Motor neuron (in vitro differentiated cells): Measurements from ENCODE around the gene TMEM201. TPM values are rescaled to one million over a fixed set of nuclear protein-coding genes. Genes with fewer than 3 reads are reported as not detected.
A peak's percentile ranks its signal among the peaks of the same experiment; 100 is the strongest.

Source experiments
- ATAC-seq, 8 experiments: fragments of 200-7000 bp; cut with Tn5 transposase; replicated peaks in 6 of 8; 2 replicates each; pipeline ENCODE4 v1.8.0; 2021; ENCODE audit warnings: mild to moderate bottlenecking in 8 of 8, moderate library complexity in 8 of 8
- H3K27ac ChIP-seq, 2 donors: fragments of 250-450 bp; sonication (Bioruptor Pico); 2 replicates each; pipeline ENCODE4 v1.9.0; 2021; ENCODE audit warnings: antibody characterized with exemption in 2 of 2, mild to moderate bottlenecking in 2 of 2, moderate library complexity in 1 of 2
- H3K4me1 ChIP-seq, 2 donors: fragments of 250-450 bp; sonication (Bioruptor Pico); replicated peaks in 1 of 2; 2 replicates each; pipeline ENCODE4 v1.6.1; 2021; ENCODE audit warnings: antibody characterized with exemption in 2 of 2, mild to moderate bottlenecking in 2 of 2, moderate library complexity in 1 of 2
- H3K4me3 ChIP-seq, 5 donors: fragments of 250-450 bp; sonication (Bioruptor Pico); 2 replicates each; pipeline ENCODE4 v1.9.0; 2021; ENCODE audit warnings: antibody characterized with exemption in 5 of 5, mild to moderate bottlenecking in 5 of 5, moderate library complexity in 4 of 5
- WGBS, 10 experiments: fragments of 450-650 bp; shearing (Covaris generic); methylation state at CpG; one replicate each; pipeline ENCODE4 v1.0.0; 2022; 5-methylcytosine and 5-hydroxymethylcytosine counted together
- in situ Hi-C, 9 experiments: fragments of 400-800 bp; cut with MboI; loops; one replicate each; pipeline ENCODE4 v1.15.0; 2021; ENCODE audit warnings: low sequenced_read_pairs in 9 of 9, low pct_unique_long_range_greater_than_20kb in 2 of 9; ENCODE audit not compliant: unreplicated experiment in 9 of 9
- total RNA-seq, 8 experiments: library from RNA; unstranded; fragments of 300-600 nt; gene quantifications; 2 replicates each; pipeline versions ENCODE4 v1.2.3 to v1.2.4, GENCODE V29; 2022

TMEM201 gene
- total RNA-seq, 8 experiments from 2014 or later = 5.0 to 20.2 (median 10.7) TPM

DNA sequence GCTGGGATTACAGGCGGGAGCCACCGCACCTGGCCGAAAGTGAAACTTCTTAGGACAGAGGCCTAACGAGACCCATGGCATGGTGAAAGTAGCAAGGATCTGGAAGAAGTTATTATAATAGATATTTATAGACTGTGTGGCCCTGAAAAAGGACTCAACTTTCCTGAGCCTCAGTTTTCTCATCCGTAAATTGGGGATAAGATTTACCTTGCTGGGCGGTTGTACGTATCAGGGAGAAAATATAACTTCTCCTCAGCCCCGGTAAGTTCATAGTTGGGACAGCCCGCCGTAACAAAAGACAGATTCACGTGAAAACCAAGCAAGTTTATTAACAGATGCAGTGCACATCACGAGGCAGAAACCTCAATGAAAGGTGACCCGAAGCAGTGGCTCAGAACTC, 57.3 kb downstream of the TMEM201 start:
- Histone ChIP-seq H3K4me1 (no peaks in the 10 kb centered on the region), H3K27ac (no peak overlapping the region), H3K4me3 (no peak overlapping the region)
- 87 to 100% (median 93%) methylated on average over 1 to 13 of the region's 13 CpGs for WGBS, 10 experiments
- no peak for ATAC-seq
- in situ Hi-C loops = loop anchor here in 8 of 9 experiments (25.0 kb wide), 1 partner anchor 216 kb away; no protein-coding TSS in a partner anchor

DNA sequence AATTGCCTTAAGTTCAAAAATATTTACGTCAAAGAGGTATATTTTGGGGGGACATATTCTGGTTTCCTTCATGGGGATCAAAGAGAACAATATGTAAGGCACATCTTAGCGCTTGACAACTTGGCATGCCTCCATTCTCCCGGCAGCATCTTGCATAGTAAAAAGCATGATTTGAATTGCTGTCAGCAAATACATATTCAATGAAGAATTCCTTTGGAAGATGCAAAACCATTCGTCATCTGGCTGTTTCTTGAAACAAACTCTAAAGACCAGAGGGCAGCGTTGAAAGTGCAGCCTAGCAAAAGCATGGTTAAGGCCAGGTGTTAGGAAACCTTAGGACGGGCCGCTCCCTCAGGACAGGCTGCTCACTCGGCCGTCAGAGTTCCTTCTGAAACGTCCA, 59.5 kb downstream of the TMEM201 start:
- Histone ChIP-seq H3K4me1 (no peaks in the 10 kb centered on the region), H3K4me3 (no peak overlapping the region), H3K27ac (no peak overlapping the region)
- in situ Hi-C loops = loop anchor here in 8 of 9 experiments (25.0 kb wide), 1 partner anchor 214 kb away; no protein-coding TSS in a partner anchor
- peak in 3 of 8 experiments; percentile 54 to 59 (median 57) for ATAC-seq
- WGBS, 10 experiments = 2 to 67% (median 57%) methylated on average over 1 to 10 of the region's 10 CpGs; no CpG with 5 or more reads in 1 of the 10 experiments

DNA sequence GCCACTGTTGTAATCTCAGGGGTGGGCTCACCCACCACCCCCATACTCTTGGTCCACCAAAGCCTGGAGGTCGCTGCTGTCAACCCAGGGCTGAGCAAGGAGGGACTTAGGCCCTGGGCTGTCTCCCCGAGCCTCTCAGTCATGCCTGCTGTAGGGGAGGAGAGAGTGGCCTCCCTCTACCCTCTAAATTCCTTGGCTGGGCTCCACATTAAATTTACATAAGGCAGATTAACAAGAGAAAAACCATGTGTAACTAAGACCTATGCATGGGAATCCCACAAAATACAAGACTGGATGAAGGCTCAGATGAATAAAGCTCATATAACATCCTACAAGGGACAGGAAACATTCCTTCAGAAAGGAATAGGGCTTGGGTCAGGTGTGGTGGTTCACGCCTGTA, 61.1 kb downstream of the TMEM201 start:
- Histone ChIP-seq H3K4me3 (no peak overlapping the region), H3K27ac (no peak overlapping the region), H3K4me1 (no peaks in the 10 kb centered on the region)
- in situ Hi-C loops = loop anchor here in 8 of 9 experiments (25.0 kb wide), 1 partner anchor 213 kb away; no protein-coding TSS in a partner anchor
- 40 to 100% (median 60%) methylated on average over 1 of the region's 3 CpGs; no CpG with 5 or more reads in 5 of the 10 experiments for WGBS, 10 experiments
- ATAC-seq = peak in 4 of 8 experiments; percentile 32 to 50 (median 40)

DNA sequence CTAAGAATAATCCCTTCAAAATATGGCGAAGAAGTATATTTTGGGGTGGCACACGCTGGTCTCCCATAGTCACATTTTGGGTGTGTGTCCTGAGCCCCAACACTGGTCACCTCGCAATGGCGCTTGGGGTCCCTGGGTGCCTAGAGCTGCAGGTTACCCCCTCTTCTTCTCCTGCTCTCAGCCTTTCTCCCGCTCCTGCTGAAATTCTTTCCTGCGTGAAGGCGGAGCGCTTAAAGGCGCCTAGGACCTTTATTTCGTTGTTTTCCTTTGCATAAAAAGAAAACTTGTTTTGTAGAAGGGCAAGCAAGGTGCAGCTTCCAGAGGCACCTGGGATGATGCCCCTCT, 62.5 kb downstream of the TMEM201 start:
- ATAC-seq = no peak
- H3K4me1 ChIP-seq = no peaks in the 10 kb centered on the region
- H3K4me3 ChIP-seq = peak overlapping the region in 4 of 5 donors; percentile 31 to 46 (median 40)
- 25 to 92% (median 40%) methylated on average over 2 to 10 of the region's 10 CpGs; no CpG with 5 or more reads in 1 of the 10 experiments for WGBS, 10 experiments
- in situ Hi-C loops = no loop called here
- H3K27ac ChIP-seq = no peak overlapping the region

DNA sequence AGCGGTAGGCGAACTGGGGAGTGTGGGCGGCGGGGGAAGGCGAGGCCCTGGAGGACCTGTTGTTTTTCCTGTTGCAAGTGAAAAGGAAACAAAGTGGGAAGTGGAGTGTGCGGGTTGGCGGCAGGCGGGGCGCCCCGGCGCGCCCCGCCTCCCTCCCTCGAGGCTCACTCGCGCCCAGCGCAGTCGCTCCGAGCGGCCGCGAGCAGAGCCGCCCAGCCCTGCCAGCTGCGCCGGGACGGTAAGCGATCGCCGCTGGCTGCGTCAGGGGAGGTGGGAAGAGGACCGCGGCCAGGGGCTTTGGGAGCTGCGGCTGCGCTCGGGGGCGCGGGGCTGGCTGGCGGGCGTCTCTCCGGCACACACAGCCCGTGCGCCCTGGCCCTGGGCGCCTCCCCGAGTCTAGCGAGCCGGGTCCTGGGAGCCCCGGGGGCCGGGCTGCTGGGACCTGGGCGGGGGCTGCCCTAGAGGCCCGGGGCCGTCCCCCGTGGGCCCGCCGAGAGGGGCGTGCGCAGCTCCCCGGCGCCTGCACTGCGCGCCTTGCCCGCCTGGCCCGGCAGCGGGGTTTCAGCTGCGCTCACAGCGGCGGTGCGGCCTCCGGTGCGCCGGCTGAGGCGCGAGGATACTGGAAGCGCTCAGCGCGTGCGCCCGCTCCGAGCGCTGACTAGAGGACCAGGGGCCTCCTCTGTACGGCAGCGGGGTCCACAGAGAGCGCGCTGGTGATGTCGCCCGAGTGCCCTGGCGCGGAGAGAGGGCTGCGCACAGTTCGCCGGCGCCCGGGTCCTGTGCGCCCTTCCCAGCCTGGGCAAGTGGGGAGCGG, 63.1 kb downstream of the TMEM201 start, which contains the start of gene PIK3CD:
Gene PIK3CD, plus strand, starts transcription at position 167 of the 814 bp plus-strand sequence. CDS start 58,725 bp downstream, outside the sequence.
- in situ Hi-C loops = no loop called here
- 0 to 4% (median 2%) methylated on average over 2 to 15 of the region's 94 CpGs; no CpG with 5 or more reads in 6 of the 10 experiments for WGBS, 10 experiments
- peak within 1 kb of the TSS; percentile 26 to 46 (median 39) for H3K4me3 ChIP-seq
- H3K27ac ChIP-seq = no peak within 1 kb of the TSS
- peak; percentile 56 to 93 (median 82) for ATAC-seq
- no peaks in the 10 kb centered on the region for H3K4me1 ChIP-seq

DNA sequence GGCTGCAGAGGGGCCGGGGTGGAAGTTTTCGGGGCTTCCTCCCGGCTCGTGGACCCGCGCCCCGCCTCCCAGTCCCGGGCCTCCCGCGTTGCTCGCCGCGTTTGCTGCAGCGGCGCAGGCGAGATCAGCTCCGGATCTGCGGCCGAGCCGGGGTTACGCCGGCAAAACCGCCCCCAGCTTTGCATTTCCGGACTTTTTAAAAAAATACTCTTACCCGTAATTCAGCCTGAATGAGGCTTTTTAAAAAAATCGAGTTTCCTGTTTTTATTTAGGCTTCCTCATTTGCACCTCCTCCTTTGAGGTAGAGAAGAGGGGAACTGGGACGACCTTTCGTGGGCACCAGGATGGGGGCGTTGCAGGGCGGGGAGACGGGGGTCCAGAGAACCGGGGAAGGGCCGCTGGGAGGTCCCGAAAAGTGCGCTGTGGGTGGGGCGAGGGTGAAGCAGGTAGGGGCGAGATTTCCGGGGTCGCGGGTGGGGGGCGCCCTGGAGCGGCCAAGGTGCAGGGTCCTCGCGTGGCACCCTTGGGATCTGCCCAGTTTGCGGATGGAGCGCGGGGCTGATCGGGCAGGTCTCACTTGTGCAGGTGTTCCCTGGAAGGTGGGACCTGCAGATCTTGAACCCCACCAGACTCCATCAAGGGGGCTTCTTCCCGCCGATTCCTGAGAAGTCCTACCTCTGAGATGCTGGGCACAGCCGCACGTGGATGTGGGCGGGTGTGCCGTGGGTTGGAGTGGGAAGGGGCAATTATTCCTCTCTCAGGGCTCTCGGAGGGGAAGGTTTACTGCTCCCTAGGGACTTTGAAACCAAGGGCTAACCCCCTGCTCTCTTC, 63.9 kb downstream of the TMEM201 start:
- H3K27ac ChIP-seq = no peak overlapping the region
- no peaks in the 10 kb centered on the region for H3K4me1 ChIP-seq
- WGBS, 10 experiments = 0 to 19% (median 2%) methylated on average over 1 to 29 of the region's 55 CpGs; no CpG with 5 or more reads in 2 of the 10 experiments
- peak overlapping the region; percentile 26 to 46 (median 39) for H3K4me3 ChIP-seq
- in situ Hi-C loops = no loop called here
- ATAC-seq = peak in 4 of 8 experiments; percentile 6 to 35 (median 17)

DNA sequence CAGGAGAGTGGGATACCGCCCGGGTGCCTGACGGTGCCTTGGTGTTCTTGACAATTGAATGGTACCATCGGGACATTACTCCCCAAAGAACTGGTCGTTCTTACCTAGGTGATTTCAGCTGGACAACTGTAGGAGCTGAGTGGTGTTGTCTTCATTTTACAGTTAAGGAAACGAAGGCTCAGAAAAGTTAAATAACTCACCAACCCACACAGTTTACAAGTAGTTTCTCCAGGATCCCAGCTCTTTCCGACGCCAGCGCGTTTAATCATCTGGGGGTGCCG, 64.4 kb downstream of the TMEM201 start:
- 40 to 100% (median 67%) methylated on average over 1 to 10 of the region's 11 CpGs; no CpG with 5 or more reads in 2 of the 10 experiments for WGBS, 10 experiments
- Histone ChIP-seq H3K4me1 (no peaks in the 10 kb centered on the region), H3K4me3 (no peak overlapping the region), H3K27ac (no peak overlapping the region)
- no peak for ATAC-seq
- in situ Hi-C loops = no loop called here

DNA sequence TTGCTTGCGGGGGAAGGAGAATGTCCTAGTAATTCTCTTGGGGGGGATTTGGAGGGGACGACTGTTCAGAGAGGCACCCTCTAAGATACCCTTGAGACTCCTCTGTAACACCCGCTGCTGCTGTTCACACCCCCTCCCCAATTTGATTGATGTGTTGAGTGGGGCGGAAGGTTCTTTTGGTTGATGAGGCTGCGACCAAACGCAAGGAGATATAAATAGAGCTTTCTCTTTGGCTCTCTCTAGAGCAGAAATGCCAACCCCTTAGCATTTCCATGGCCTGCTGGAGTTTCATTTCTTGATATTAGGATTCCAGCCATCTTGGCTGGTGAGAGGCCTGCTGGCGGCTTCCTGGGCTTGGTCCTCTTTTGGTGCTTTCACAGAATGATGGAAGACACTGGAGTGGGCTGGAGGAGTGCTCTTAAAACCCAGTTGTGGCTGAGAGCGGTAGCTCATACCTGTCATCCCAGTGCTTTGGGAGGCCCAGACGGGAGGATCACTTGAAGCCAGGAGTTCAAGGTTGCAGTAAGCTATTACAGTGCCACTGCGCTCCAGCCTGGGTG, 64.9 kb downstream of the TMEM201 start:
- Histone ChIP-seq H3K4me3 (no peak overlapping the region), H3K27ac (no peak overlapping the region), H3K4me1 (no peaks in the 10 kb centered on the region)
- in situ Hi-C loops = no loop called here
- 47 to 90% (median 75%) methylated on average over 2 to 6 of the region's 10 CpGs; no CpG with 5 or more reads in 2 of the 10 experiments for WGBS, 10 experiments
- no peak for ATAC-seq

DNA sequence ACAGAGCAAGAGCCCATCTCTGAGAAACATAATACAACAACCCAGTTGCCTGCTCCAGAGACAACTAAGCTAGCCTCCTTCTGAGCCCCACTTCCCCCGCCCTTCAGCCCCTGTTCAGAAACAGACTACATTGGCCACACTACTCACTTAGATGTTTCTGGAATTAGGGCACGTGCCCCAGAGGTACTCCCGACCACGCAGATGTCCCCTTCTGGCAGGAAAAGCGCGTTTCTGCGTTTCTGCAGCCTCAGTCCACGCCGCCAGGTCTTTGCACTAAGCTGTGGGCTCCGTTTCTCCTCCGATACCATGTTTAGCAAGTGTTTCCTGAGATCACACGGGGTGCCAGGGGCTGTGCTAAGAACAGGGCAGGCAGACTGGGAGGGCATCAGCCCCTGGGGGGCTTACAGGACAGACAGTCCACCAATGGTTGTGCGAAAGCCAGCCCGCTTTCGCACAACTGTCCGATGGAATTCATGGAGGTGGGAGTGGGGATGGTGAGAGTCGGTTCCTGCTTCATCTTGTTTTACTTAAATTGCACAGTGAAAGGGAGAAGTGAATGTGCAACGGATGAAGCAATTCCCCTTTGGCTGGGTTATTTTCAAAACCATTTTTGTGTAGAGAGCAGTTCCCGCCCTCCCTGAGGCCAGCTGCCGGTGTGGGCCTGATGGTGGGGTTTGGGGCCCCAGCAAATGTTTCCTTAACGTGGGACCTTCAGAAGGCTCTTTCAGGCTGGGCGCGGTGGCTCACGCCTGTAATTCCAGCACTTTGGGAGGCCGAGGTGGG, 65.5 kb downstream of the TMEM201 start:
- 60 to 100% (median 82%) methylated on average over 1 to 14 of the region's 25 CpGs; no CpG with 5 or more reads in 2 of the 10 experiments for WGBS, 10 experiments
- Histone ChIP-seq H3K4me3 (no peak overlapping the region), H3K4me1 (no peaks in the 10 kb centered on the region), H3K27ac (no peak overlapping the region)
- no peak for ATAC-seq
- in situ Hi-C loops = no loop called here

DNA sequence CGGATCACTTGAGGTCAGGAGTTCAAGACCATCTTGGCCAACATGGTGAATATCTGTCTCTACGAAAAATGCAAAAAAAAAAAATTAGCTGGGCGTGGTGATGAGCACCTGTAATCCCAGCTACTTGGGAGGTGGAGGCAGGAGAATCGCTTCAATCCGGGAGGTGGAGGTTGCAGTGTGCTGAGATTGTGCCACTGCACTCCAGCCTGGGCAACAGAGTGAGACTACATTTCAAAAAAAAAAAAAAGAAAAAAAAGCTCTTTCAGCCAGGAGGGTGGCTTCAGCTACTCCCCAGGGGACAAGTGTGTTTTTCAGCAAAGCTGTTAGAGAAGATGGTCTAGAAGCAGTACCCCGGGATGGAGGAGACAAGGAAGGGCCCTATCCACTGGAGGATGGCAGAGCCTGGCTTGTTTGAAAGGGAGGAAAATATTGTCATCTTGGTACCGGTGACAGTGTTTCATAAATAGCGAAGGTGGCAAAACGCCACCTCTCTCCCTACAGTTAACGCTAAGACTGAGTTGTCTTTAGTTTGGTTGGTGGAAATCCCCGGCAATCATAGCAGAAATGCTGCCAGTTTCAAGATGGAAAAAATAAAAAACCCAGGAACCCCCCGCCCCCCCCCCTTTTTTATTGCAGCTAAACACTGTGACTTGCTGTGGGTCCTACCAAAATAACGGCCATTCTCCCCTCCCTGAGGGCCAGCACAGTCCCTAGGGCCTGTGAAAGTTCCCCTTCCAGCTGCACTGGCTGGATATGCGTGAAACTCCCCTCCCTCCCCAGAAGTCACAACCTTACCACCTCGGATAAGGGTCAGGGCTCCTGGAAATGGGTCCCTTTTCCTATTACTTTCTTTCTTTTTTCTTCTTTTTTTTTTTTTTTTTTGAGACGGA, 66.4 kb downstream of the TMEM201 start:
- no peak for ATAC-seq
- H3K4me1 ChIP-seq = no peaks in the 10 kb centered on the region
- in situ Hi-C loops = no loop called here
- WGBS, 10 experiments = 66 to 100% (median 82%) methylated on average over 1 to 14 of the region's 16 CpGs; no CpG with 5 or more reads in 1 of the 10 experiments
- H3K27ac ChIP-seq = no peak overlapping the region
- no peak overlapping the region for H3K4me3 ChIP-seq

DNA sequence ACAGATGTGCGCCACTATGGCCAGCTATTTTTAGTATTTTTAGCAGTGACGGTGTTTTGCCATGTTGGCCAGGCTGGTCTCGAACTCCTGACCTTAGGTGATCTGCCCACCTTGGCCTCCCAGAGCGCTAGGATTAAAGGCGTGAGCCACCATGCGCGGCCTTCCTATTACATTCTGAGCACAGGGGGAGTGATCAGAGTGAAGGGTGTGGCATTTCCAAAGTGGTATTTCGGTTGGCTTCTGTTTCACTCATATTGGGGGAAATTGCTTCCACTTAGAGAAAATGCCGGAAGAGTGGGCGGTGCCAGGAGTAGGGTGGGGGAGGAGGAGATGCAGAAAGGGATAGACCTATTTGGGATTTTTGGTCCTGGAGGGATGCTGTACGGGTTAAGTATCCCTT, 67.1 kb downstream of the TMEM201 start:
- in situ Hi-C loops = no loop called here
- WGBS, 10 experiments = 70 to 97% (median 90%) methylated on average over 3 to 11 of the region's 11 CpGs; no CpG with 5 or more reads in 2 of the 10 experiments
- ATAC-seq = no peak
- H3K4me3 ChIP-seq = no peak overlapping the region
- no peaks in the 10 kb centered on the region for H3K4me1 ChIP-seq
- H3K27ac ChIP-seq = no peak overlapping the region
